Measurements from ENCODE around the gene COL11A2. TPM values are rescaled to one million over a fixed set of nuclear protein-coding genes. Genes with fewer than 3 reads are reported as not detected.
A peak's percentile ranks its signal among the peaks of the same experiment; 100 is the strongest.

The COL11A2 gene
- total RNA-seq, 1 donor from 2014 or later = 0.94 TPM

GRCh38 chr6:33171880-33172687, 20.2 kb downstream of the COL11A2 start:
- DNase-seq = no peak

GRCh38 chr6:33171016-33171879, 21.0 kb downstream of the COL11A2 start:
- no peak for DNase-seq

GRCh38 chr6:33170176-33171015, 21.9 kb downstream of the COL11A2 start:
- no peak for DNase-seq

GRCh38 chr6:33169291-33170175, 22.7 kb downstream of the COL11A2 start:
- DNase-seq = no peak

- DNase-seq = no peak
Observed at GRCh38 chr6:33168639-33169038, 23.6 kb downstream of the COL11A2 start.

GRCh38 chr6:33168284-33168601, 24.0 kb downstream of the COL11A2 start:
- no peak for DNase-seq

GRCh38 chr6:33167374-33168283, 24.6 kb downstream of the COL11A2 start:
- DNase-seq = no peak

- DNase-seq = no peak
Observed at GRCh38 chr6:33166811-33167210, 25.5 kb downstream of the COL11A2 start.

GRCh38 chr6:33166363-33166762, 25.9 kb downstream of the COL11A2 start:
- DNase-seq = no peak

GRCh38 chr6:33165581-33166258, 26.5 kb downstream of the COL11A2 start:
- no peak for DNase-seq

GRCh38 chr6:33164665-33165373, 27.4 kb downstream of the COL11A2 start:
- no peak for DNase-seq

GRCh38 chr6:33164176-33164575, 28.1 kb downstream of the COL11A2 start:
- no peak for DNase-seq

- DNase-seq = no peak
Observed at GRCh38 chr6:33163540-33163939, 28.7 kb downstream of the COL11A2 start.

GRCh38 chr6:33161354-33162331, 30.6 kb downstream of the COL11A2 start:
- DNase-seq = peak; percentile 24

GRCh38 chr6:33160728-33161344, 31.4 kb downstream of the COL11A2 start:
- DNase-seq = no peak

GRCh38 chr6:33160096-33160495, 32.2 kb downstream of the COL11A2 start:
- DNase-seq = no peak

- no peak for DNase-seq
Observed at GRCh38 chr6:33156964-33157363, 35.3 kb downstream of the COL11A2 start.
